ENCODE results near the gene REELD1.
A peak's percentile ranks its signal among the peaks of the same experiment; 100 is the strongest.

The REELD1 gene

GRCh38 chr4:146214238-146214637 is at the start of gene REELD1:
Gene REELD1 (plus strand): TSS chr4:146214538. CDS start chr4:146216953, 2,415 bp downstream.
- no peak for DNase-seq

- DNase-seq: no peak
Observed at GRCh38 chr4:146165221-146165620, 49.1 kb upstream of the REELD1 start.

GRCh38 chr4:146165840-146166239 is 48.5 kb upstream of the REELD1 start:
- no peak for DNase-seq

GRCh38 chr4:146170149-146170548 is 44.2 kb upstream of the REELD1 start:
- no peak for DNase-seq

GRCh38 chr4:146175541-146176453 is 38.5 kb upstream of the REELD1 start, which contains the start of gene LSM6:
Gene LSM6 (plus strand): TSS chr4:146175718. CDS start chr4:146182922, 7,204 bp downstream.
- DNase-seq: peak; percentile 73

DNA sequence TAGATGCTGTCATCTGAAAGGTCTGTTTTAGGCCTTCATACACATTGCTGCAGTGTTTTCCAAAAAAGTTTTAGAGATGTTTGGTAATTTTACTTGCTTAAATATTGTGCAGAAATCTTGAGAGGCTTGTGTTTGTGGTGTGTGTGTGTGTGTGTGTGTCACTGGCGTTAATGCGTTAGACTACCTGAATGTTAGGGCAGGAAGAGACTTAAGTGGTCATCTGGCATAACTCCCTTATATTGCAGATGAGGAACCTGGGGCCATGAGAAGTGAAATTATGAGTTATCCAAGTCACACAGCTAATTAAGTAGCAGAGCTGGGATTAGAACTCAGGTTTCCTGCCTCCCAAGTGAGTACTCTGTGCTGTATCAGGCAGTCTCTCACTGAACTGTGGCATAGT is 37.4 kb upstream of the REELD1 start:
- no peak for DNase-seq

GRCh38 chr4:146178126-146178525 is 36.2 kb upstream of the REELD1 start:
- DNase-seq: no peak

DNA sequence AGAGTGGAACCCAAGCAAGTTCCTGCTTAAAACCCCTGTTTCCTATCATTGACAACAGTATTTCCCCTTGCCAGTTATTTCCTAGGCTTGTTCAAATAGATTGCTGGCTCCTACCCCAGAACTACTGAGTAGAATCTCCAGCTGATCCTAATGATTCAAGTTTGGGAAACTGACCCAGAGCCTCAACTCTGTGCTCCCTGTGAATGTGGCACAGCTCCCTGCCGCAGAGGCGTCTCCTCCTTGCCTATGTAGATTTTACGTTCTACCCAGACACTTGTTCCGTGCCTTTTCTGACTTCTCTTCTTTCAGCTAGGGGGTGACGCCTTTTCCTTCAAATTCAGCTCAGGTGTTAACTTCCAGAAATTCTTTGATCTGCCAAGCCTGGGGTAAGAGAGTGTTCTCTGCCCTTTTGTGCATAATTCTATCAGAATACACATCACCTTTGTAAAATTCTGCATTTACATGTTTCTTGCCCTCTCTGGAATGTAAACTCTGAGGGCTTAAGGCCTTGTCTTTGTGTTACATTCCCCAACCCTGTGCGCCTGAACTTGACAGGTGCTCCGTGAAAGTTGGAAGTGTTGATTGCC is 34.5 kb upstream of the REELD1 start:
- no peak for DNase-seq

GRCh38 chr4:146182443-146182842 is 31.9 kb upstream of the REELD1 start:
- DNase-seq: no peak

- DNase-seq: no peak
Observed at GRCh38 chr4:146183209-146183608, 31.1 kb upstream of the REELD1 start.

DNA sequence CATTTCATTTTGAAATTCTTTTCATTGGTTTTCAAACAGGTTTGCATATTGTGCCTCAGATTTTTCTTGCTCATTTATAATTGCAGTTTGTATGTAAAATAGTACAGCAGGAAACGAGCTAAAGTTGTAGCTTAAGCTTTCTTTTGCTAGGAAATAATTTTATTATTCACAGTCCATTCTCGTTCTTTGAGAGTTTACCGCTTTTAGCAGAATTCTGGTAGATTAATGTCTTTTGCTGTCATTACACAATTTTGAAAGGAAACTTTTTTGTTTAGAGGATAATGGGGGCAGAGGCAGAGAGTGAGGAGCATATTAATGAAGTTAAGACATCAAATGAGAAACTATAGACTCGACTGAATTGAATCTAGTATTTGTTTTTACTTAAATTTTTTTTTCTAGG is 28.3 kb upstream of the REELD1 start:
- no peak for DNase-seq

GRCh38 chr4:146186596-146186995 is 27.7 kb upstream of the REELD1 start:
- no peak for DNase-seq

GRCh38 chr4:146190456-146190855 is 23.9 kb upstream of the REELD1 start:
- DNase-seq: no peak

- DNase-seq: no peak
Observed at GRCh38 chr4:146191766-146192458, 22.4 kb upstream of the REELD1 start.

DNA sequence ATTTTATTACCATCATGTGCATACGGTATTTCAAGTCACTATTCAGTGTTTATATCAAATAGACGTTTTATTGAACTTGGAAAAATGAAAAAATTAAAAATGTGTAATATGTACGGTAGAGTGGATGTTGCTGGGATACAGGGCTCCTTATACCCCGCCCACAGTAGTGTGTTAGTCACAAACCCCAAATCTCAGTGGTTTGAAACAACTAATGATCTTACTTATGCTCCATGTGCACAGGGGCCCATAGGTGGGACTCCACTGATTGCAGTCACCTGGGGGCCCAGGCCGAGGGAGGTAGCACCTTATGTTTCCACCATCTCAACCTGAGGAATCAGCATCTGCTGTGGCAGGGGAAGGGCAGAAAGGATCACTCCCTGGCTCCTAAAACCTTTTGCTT is 20.7 kb upstream of the REELD1 start:
- DNase-seq: no peak

- no peak for DNase-seq
Observed at GRCh38 chr4:146194212-146194611, 20.1 kb upstream of the REELD1 start.

- DNase-seq: no peak
Observed at GRCh38 chr4:146202665-146203064, 11.7 kb upstream of the REELD1 start.

- DNase-seq: no peak
Observed at GRCh38 chr4:146207410-146207809, 6.9 kb upstream of the REELD1 start.

DNA sequence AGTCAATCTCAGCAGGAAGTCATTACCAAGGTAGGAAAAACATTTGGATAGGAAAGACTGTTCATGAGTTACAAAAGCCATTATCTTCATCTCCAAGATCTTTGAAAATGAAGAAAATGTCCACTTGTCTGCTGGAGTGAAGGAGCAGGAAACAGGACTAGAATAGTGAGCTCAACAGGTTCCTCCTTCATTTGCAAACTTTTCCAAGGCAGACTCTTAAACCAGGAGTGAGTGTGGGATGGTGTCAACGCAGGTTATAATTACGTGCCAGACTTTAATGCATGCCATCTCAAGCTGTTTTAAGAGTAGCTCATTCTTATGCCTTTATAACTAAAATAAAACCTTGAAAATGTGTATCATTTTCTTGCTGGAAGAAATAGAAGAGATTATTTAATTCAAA is 3.4 kb upstream of the REELD1 start:
- DNase-seq: no peak

DNA sequence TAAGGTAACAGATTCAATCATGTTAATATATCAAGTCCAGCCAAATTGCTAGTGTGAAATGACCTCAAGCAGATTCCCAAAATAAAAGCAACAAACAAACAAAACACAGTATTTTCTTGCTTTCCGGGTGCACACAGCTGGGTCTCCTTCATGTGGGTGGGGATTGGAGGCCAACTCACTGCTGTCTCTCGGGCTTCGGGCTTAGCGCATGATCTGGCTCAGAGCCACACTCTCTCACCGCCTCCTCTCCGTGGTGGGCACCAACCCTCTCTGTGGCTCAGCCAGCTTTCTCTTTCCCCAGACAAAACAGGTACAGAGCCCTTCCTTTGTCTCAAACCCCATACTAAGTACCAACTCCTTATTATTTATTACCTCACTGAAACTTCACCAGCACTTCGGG is 2.9 kb upstream of the REELD1 start:
- no peak for DNase-seq

DNA sequence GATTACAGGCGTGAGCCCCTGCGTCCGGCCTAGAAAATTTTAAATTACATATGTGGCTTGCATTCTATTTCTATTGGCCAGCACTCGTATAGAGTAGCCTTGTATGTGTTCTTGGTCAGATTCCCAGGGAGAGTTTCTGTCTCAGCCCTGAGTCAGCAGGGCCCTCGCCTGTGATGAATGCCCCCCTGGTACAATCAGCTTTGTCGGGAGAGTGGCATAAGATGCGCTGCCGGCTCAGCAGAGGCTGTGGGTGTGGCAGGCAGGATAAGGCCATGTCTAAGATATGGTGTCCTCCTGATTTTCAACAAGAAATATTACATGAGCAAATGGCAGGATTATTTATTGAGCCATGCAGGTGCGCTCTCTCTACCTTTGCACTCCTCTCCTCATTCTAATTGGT is 1.6 kb upstream of the REELD1 start:
- DNase-seq: no peak

- no peak for DNase-seq
Observed at GRCh38 chr4:146222313-146222712, 8.0 kb downstream of the REELD1 start.

- no peak for DNase-seq
Observed at GRCh38 chr4:146224326-146224966, 10.1 kb downstream of the REELD1 start.

All from activated CD4-positive, alpha-beta T cell treated with anti-CD3 and anti-CD28 coated beads for 1 hour (primary cell).